Activated CD4-positive, CD25-positive, alpha-beta regulatory T cell treated with anti-CD3 and anti-CD28 coated beads, Interleukin-2, amount 50 U/mL, for 24 hours (primary cell): ENCODE measurements around the gene DLL4.

ENCODE experiments used
- ATAC-seq, 2 donors: fragments of 150-1000 bp; cut with Tn5 transposase; one replicate each; pipeline ENCODE4 v1.10.0; 2021; ENCODE audit warnings: mild to moderate bottlenecking in 1 of 2, moderate library complexity in 1 of 2

DLL4 gene

GRCh38 chr15:40928821-40929659, at the start of gene DLL4:
DLL4 (plus strand) TSS chr15:40929340; CDS start chr15:40929669, 329 bp downstream.
- peak; percentile 29 to 30 for ATAC-seq

- ATAC-seq: no peak
Measured at GRCh38 chr15:40879609-40880008, 49.5 kb upstream of the DLL4 start.

GRCh38 chr15:40881351-40881750, 47.8 kb upstream of the DLL4 start:
- ATAC-seq: no peak

GRCh38 chr15:40886586-40886985, 42.6 kb upstream of the DLL4 start:
- no peak for ATAC-seq

- no peak for ATAC-seq
Measured at GRCh38 chr15:40889112-40889511, 40.0 kb upstream of the DLL4 start.

GRCh38 chr15:40891138-40891537, 38.0 kb upstream of the DLL4 start:
- no peak for ATAC-seq

GRCh38 chr15:40891810-40892446, 37.2 kb upstream of the DLL4 start:
- ATAC-seq: no peak

GRCh38 chr15:40892447-40893012, 36.6 kb upstream of the DLL4 start:
- ATAC-seq: no peak

- ATAC-seq: no peak
Measured at GRCh38 chr15:40893019-40893670, 36.0 kb upstream of the DLL4 start.

- ATAC-seq: peak; percentile 98 to 99
Measured at GRCh38 chr15:40893733-40894680, 35.1 kb upstream of the DLL4 start, which contains the start of gene VPS18. VPS18 (plus strand) TSS chr15:40894450; CDS start chr15:40894769, 319 bp downstream.

- ATAC-seq: peak; percentile 64 to 68
Measured at GRCh38 chr15:40894681-40895448, 34.3 kb upstream of the DLL4 start.

- no peak for ATAC-seq
Measured at GRCh38 chr15:40899536-40900207, 29.5 kb upstream of the DLL4 start.

- ATAC-seq: no peak
Measured at GRCh38 chr15:40900256-40901052, 28.7 kb upstream of the DLL4 start.

GRCh38 chr15:40901053-40901443, 28.1 kb upstream of the DLL4 start:
- ATAC-seq: no peak

- no peak for ATAC-seq
Measured at GRCh38 chr15:40902605-40903561, 26.3 kb upstream of the DLL4 start.

- no peak for ATAC-seq
Measured at GRCh38 chr15:40904552-40905201, 24.5 kb upstream of the DLL4 start.

- ATAC-seq: peak; percentile 80 to 83
Measured at GRCh38 chr15:40906091-40906990, 22.8 kb upstream of the DLL4 start.
